ENCODE results near the gene ZNF669. TPM values are rescaled to one million over a fixed set of nuclear protein-coding genes. Genes with fewer than 3 reads are reported as not detected.
A peak's percentile ranks its signal among the peaks of the same experiment; 100 is the strongest.

The ZNF669 gene
- total RNA-seq, 4 donors from 2014 or later, result 1.3 to 7.3 (median 2.7) TPM

- Histone ChIP-seq H3K9me3 (no peaks in the 10 kb centered on the region), H3K27ac (peak overlapping the region; percentile 75 to 85 (median 78)), H3K36me3 (no peaks in the 10 kb centered on the region), H3K27me3 (no peaks in the 10 kb centered on the region), H3K4me1 (peaks cover 8 to 14% of the 10 kb centered on the region in 2 donors), H3K4me3 (peak overlapping the region; percentile 78 to 100 (median 90))
- DNase-seq (no peak), ATAC-seq (no peak)
- intact Hi-C loops (cut with DNase I; ENCODE audit: low total_unique reads), result loop anchor here (5.0 kb wide), 1 partner anchor 147 kb away; the partner anchor contains the start of gene AHCTF1
- TF ChIP-seq POLR2A (IDR thresholded peaks at IDR 0.05) (no peak), CTCF (IDR thresholded peaks at IDR 0.05 in 4 of 5, conservative IDR thresholded peaks at IDR 0.05 in 1 of 5) (no peak)
- in situ Hi-C loops (cut with MboI; ENCODE audit: low sequenced_read_pairs in 4 of 4), result no loop called here
These were observed 24.8 kb downstream of the ZNF669 start for GRCh38 chr1:247079141-247079874.

GRCh38 chr1:247078258-247079140, 25.7 kb downstream of the ZNF669 start, which contains the start of gene ZNF670:
TSS of gene ZNF670 (minus strand) at chr1:247078811. CDS start at chr1:247078596, 215 bp downstream.
- H3K36me3 ChIP-seq, result no peaks in the 10 kb centered on the region
- no peaks in the 10 kb centered on the region for H3K9me3 ChIP-seq
- in situ Hi-C loops (cut with MboI; ENCODE audit: low sequenced_read_pairs in 4 of 4) (no loop called here), intact Hi-C loops (cut with DNase I; ENCODE audit: low total_unique reads) (loop anchor here (1.0 to 5.0 kb wide), 3 partner anchors 26 to 253 kb away; partner anchors contain the start of genes AHCTF1, ZNF496 and ZNF669)
- DNase-seq (peak; percentile 91 to 93), ATAC-seq (peak; percentile 100)
- peaks cover 8 to 14% of the 10 kb centered on the region in 2 donors for H3K4me1 ChIP-seq
- no peaks in the 10 kb centered on the region for H3K27me3 ChIP-seq
- H3K4me3 ChIP-seq, result peak within 1 kb of the TSS; percentile 78 to 100 (median 90)
- H3K27ac ChIP-seq, result peak within 1 kb of the TSS; percentile 75 to 85 (median 78)
- TF ChIP-seq CTCF (IDR thresholded peaks at IDR 0.05 in 4 of 5, conservative IDR thresholded peaks at IDR 0.05 in 1 of 5), result no peak
- TF ChIP-seq POLR2A (IDR thresholded peaks at IDR 0.05), result peak; percentile 55 to 64

- TF ChIP-seq POLR2A (IDR thresholded peaks at IDR 0.05) (no peak), CTCF (IDR thresholded peaks at IDR 0.05 in 4 of 5, conservative IDR thresholded peaks at IDR 0.05 in 1 of 5) (no peak)
- H3K9me3 ChIP-seq, result no peaks in the 10 kb centered on the region
- H3K36me3 ChIP-seq, result no peaks in the 10 kb centered on the region
- H3K4me3 ChIP-seq, result peak overlapping the region; percentile 78 to 100 (median 90)
- H3K4me1 ChIP-seq, result peaks cover 8 to 14% of the 10 kb centered on the region in 2 donors
- H3K27ac ChIP-seq, result peak overlapping the region; percentile 75 to 85 (median 78)
- no peaks in the 10 kb centered on the region for H3K27me3 ChIP-seq
- in situ Hi-C loops (cut with MboI; ENCODE audit: low sequenced_read_pairs in 4 of 4) (no loop called here), intact Hi-C loops (cut with DNase I; ENCODE audit: low total_unique reads) (loop anchor here (1.0 to 5.0 kb wide), 3 partner anchors 26 to 253 kb away; partner anchors contain the start of genes AHCTF1, ZNF496 and ZNF669)
- DNase-seq (no peak), ATAC-seq (no peak)
These were observed 26.3 kb downstream of the ZNF669 start for GRCh38 chr1:247077876-247078257.

- Histone ChIP-seq H3K27me3 (no peaks in the 10 kb centered on the region), H3K36me3 (no peaks in the 10 kb centered on the region), H3K4me1 (peaks cover 8 to 14% of the 10 kb centered on the region in 2 donors), H3K4me3 (peak overlapping the region in 2 of 4 donors; percentile 78 to 100), H3K27ac (no peak overlapping the region), H3K9me3 (no peaks in the 10 kb centered on the region)
- ATAC-seq (no peak), DNase-seq (no peak)
- in situ Hi-C loops (cut with MboI; ENCODE audit: low sequenced_read_pairs in 4 of 4), result no loop called here
- intact Hi-C loops (cut with DNase I; ENCODE audit: low total_unique reads), result loop anchor here (5.0 kb wide), 1 partner anchor 145 kb away; the partner anchor contains the start of gene AHCTF1
- TF ChIP-seq CTCF (IDR thresholded peaks at IDR 0.05 in 4 of 5, conservative IDR thresholded peaks at IDR 0.05 in 1 of 5), result no peak
- no peak for TF ChIP-seq POLR2A (IDR thresholded peaks at IDR 0.05)
These were observed 26.9 kb downstream of the ZNF669 start for GRCh38 chr1:247077213-247077612.

Measured in gastrocnemius medialis (tissue), 4 donors.